Endometrial microvascular endothelial cells (primary cell): ENCODE results near the gene ASB2. TPM values are rescaled to one million over a fixed set of nuclear protein-coding genes. Genes with fewer than 3 reads are reported as not detected.

Source experiments
- in situ Hi-C: cut with HindIII; loops from 2 replicates; pipeline ENCODE4 v1.10.0; 2017; ENCODE audit warnings: low sequenced_read_pairs, low pct_unique_long_range_greater_than_20kb; ENCODE audit errors: inconsistent ontology term
- total RNA-seq: library from RNA; depleted of rRNA; stranded (reverse); fragments of >200 nt; gene quantifications from one replicate; pipeline ENCODE4 v1.2.3, GENCODE V29; 2015; ENCODE audit errors: inconsistent ontology term

Gene ASB2
- total RNA-seq, 1 donor from 2014 or later, result not detected

GRCh38 chr14:93897476-93897845, 78.9 kb downstream of the ASB2 start:
- in situ Hi-C loops, result no loop called here

GRCh38 chr14:93895023-93895604, 81.3 kb downstream of the ASB2 start:
- in situ Hi-C loops, result no loop called here

- in situ Hi-C loops, result no loop called here
Observed at GRCh38 chr14:93893661-93894261, 82.6 kb downstream of the ASB2 start.

GRCh38 chr14:93892923-93893558, 83.3 kb downstream of the ASB2 start:
- in situ Hi-C loops, result no loop called here

GRCh38 chr14:93892505-93892839, 83.9 kb downstream of the ASB2 start:
- in situ Hi-C loops, result no loop called here

GRCh38 chr14:93891756-93892504, 84.4 kb downstream of the ASB2 start:
- in situ Hi-C loops, result no loop called here

- in situ Hi-C loops, result no loop called here
Observed at GRCh38 chr14:93889739-93890483, 86.5 kb downstream of the ASB2 start.

GRCh38 chr14:93888995-93889394, 87.4 kb downstream of the ASB2 start:
- in situ Hi-C loops, result no loop called here

GRCh38 chr14:93884950-93885349, 91.4 kb downstream of the ASB2 start:
- in situ Hi-C loops, result no loop called here

Other genes with a start within 250 kb of the ASB2 start
- gene PRIMA1, start 188.1 kb downstream of the ASB2 start, total RNA-seq, result not detected
- gene FAM181A, start 49.2 kb downstream of the ASB2 start, total RNA-seq, result not detected
- not detected for gene CCDC197, start 20.7 kb upstream of the ASB2 start, total RNA-seq
- 3.1 TPM for gene OTUB2, start 49.8 kb upstream of the ASB2 start, total RNA-seq
- 110 TPM for gene DDX24, start 104.6 kb upstream of the ASB2 start, total RNA-seq
- gene IFI27L1, start 104.7 kb upstream of the ASB2 start, total RNA-seq, result 23.3 TPM
- gene IFI27, start 134.2 kb upstream of the ASB2 start, total RNA-seq, result 1,781 TPM
- 82.9 TPM for gene IFI27L2, start 153.0 kb upstream of the ASB2 start, total RNA-seq
- gene PPP4R4, start 197.8 kb upstream of the ASB2 start, total RNA-seq, result not detected